ENCODE results near the gene KCNH6. TPM values are rescaled to one million over a fixed set of nuclear protein-coding genes. Genes with fewer than 3 reads are reported as not detected.

KCNH6 gene
- total RNA-seq, 2 experiments from 2014 or later, result not detected

DNA sequence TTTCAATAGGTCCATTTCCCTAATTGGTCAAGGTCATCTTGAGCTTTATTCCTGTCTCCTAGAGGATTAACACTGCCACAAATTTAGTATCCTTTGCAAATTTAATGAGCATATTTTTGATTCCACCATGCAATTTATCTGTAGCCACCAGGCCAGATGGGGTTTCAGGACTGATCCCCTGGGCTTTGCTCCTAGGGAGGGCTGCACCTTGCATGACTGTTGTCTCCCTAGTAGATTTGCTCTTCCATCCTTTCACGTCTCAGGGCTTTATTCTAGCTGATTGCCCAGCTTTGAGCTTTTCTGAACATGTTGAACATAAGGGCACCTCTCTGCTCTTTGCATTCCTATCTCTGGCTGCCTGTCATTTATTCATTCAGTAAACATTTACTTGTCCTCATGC, 7.7 kb upstream of the KCNH6 start:
- H3K4me1 Mint-ChIP-seq, result peaks cover 8% of the 10 kb centered on the region
- no peak for DNase-seq
- H3K36me3 Mint-ChIP-seq, result no peaks in the 10 kb centered on the region
- H3K4me3 Mint-ChIP-seq, result no peak overlapping the region
- H3K9me3 Mint-ChIP-seq, result no peaks in the 10 kb centered on the region
- no peak overlapping the region for H3K27ac Mint-ChIP-seq
- H3K27me3 Mint-ChIP-seq, result peaks cover 20% of the 10 kb centered on the region

DNA sequence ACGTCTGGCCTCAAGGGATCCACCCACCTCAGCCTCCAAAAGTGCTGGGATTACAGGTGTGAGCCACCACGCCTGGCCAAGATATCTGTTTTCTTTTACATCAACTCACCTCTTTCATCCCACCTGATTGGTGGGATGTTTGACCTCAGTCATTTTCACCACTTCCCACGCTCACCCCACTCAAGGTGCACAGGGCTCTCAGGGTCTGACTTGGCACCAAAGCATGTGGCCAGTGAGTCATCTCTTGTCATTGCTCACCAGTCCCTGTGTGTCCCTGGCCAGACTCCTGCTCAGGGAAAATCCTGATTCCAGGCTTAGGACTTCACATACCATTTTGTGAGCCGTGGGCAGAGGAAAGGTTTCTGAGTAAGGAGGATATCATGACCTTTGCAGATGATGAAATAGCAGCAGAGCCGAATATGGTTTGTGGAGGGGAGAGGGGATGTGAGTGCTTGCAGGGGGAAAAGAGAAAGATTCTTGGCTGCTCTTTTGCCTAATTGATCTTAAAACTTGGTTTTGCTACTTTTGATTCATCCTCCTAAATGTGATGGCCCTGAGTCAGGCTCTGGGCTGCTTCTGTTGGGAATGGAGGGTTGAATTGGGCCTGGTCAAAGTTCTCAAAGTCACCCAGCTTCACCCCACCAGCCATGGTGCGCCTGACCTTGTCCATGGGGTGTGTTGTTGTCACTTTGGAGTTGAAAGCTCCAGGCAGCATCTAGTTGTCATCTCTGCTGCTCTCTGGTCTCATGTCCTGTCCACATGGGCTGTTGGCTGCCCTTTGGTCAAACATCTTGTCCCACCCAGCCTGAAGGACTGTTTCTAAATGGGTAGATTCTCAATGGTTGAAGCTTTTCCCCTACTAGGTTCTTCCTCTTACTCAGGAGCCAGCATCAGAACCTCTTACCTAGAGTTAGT, 6.0 kb upstream of the KCNH6 start:
- Mint-ChIP-seq H3K4me3 (no peak overlapping the region), H3K9me3 (no peaks in the 10 kb centered on the region), H3K27ac (no peak overlapping the region), H3K4me1 (peaks cover 8% of the 10 kb centered on the region), H3K36me3 (no peaks in the 10 kb centered on the region), H3K27me3 (peaks cover 27% of the 10 kb centered on the region)
- peak; percentile 41 for DNase-seq

- Mint-ChIP-seq H3K27me3 (peaks cover 26% of the 10 kb centered on the region), H3K4me3 (no peak overlapping the region), H3K9me3 (no peaks in the 10 kb centered on the region), H3K27ac (no peak overlapping the region), H3K36me3 (no peaks in the 10 kb centered on the region), H3K4me1 (peaks cover 8% of the 10 kb centered on the region)
- no peak for DNase-seq
Measured at GRCh38 chr17:63517825-63518534, 5.2 kb upstream of the KCNH6 start.

DNA sequence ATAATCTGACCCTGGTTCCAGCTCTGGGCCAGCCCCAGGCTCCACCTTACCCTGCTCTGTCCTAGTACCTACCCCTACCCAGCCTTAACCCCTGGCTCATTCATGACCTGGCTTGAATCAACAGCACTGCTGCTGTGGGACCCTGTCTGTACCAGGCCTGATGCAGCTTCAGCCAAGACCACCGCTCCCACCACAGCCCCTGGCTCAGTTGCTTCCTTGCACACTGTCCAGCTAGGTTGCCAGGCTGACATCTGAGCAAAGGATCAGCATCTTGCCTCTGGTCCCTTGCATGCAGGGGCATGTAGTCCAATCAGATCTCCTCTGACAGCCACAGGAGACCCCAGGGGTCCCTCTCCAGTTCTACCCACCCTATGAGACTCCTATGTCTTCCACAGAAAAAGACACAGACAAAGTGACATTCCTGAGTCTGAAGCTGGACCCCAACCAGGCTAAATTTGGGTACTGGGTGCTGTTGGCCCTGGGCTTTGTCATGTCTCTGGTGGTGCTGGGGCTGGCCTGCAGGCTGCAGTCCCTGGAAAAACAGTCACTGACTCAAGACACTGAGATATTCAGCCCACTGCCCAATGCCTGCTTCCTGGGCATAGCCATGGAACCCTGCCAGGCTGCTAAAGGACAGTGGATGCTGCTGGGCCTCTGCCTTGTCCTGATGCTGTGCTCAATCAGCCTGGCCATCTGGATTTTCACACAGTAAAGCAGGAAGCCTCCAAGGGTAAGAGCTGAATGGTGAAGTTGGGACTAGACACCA, 3.9 kb upstream of the KCNH6 start:
- H3K36me3 Mint-ChIP-seq, result no peaks in the 10 kb centered on the region
- no peaks in the 10 kb centered on the region for H3K9me3 Mint-ChIP-seq
- no peak overlapping the region for H3K27ac Mint-ChIP-seq
- no peak for DNase-seq
- H3K27me3 Mint-ChIP-seq, result peaks cover 35% of the 10 kb centered on the region
- H3K4me3 Mint-ChIP-seq, result no peak overlapping the region
- peaks cover 8% of the 10 kb centered on the region for H3K4me1 Mint-ChIP-seq

DNA sequence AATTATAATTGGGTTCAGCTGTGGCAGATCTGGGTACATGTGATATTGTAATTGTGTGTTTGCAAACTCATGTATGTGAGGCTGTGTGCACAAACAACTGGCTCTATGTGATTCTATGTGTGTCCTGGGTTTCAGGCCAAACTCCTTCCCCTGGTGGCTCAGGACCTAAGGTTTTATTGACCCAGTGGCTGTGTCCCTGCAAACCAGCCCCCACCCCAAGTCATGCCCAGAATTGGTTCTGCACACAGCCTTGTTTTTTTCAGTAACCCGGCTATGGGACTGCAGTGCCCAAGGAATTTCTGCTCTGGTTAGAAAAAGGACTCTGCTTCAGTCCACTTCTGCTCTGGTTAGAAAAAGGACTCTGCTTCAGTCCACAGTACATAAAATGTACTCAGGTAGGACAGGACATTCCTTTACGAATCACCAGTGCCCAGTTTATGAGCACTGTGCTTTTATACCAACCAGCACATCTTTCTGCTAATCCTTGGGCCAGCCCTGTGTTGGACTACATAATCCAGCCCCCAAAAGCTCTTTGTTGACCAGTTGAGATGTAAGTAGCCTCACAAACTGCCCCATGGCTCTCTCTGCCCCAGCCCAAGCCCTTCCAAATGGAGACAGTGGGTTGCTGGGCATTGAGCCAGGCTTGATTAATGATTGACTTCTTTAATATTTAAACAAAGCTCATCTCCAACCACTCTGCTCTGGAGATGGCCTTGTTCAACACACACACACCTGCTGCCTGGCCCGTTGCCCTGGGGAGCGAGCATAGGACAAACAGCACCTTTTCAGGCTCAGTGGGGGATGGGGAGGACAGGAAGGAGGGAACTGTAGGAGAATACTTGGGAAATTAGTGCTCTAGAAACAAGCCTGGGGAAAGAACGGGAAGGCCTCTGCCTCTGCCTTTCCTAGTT, 2.9 kb upstream of the KCNH6 start:
- Mint-ChIP-seq H3K9me3 (no peaks in the 10 kb centered on the region), H3K36me3 (no peaks in the 10 kb centered on the region), H3K4me3 (no peak overlapping the region), H3K4me1 (peaks cover 8% of the 10 kb centered on the region), H3K27me3 (peaks cover 36% of the 10 kb centered on the region), H3K27ac (no peak overlapping the region)
- DNase-seq, result no peak

- Mint-ChIP-seq H3K27ac (no peak overlapping the region), H3K4me1 (no peaks in the 10 kb centered on the region)
Measured at GRCh38 chr17:63524051-63524450, 893 bp downstream of the KCNH6 start.

DNA sequence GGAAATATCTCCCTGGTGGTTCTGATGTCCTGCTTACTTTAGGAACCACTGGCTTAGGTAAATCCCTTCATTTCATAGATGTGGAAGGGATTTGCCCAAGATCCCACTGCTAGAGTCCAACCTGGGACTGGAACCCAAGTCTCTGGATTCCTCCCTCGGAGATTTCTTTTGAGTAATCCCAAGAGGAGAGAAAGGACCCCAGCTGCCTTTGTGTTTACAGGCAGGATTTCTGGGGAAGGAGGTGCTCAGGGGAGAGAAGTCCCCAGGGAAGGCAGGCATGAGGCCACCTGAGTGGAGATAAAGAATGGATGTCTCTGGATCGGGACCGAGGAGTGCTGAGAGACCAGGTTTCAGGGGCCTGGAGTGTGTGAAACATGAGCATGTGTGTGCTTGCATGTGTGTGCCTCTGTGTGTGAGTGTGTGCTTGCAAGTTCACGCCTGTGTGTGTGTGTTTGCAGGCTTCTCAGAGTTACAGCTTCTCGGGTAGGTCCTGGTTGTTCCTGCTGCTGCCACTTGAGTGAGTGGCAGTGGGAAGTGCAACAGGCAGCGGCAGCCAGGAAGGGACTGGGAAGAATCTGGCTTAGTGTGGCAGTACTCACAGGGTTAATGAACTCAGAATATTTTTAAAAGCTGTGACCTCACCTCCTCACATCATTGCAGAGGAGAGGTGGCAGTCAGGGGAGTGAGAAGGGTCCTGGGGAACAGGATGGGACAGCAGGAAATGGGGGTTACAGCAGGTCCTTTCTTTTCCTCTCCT, 2.2 kb downstream of the KCNH6 start:
- Mint-ChIP-seq H3K4me3 (no peak overlapping the region), H3K27ac (no peak overlapping the region), H3K9me3 (no peaks in the 10 kb centered on the region), H3K27me3 (peaks cover 34% of the 10 kb centered on the region), H3K36me3 (no peaks in the 10 kb centered on the region), H3K4me1 (no peaks in the 10 kb centered on the region)
- no peak for DNase-seq

More at GRCh38 chr17:63524051-63524450, 893 bp downstream of the KCNH6 start:
- H3K36me3 Mint-ChIP-seq, result no peaks in the 10 kb centered on the region
- no peak overlapping the region for H3K4me3 Mint-ChIP-seq
- peaks cover 34% of the 10 kb centered on the region for H3K27me3 Mint-ChIP-seq
- no peak for DNase-seq
- no peaks in the 10 kb centered on the region for H3K9me3 Mint-ChIP-seq

GRCh38 chr17:63526861-63527260, 3.7 kb downstream of the KCNH6 start:
- no peaks in the 10 kb centered on the region for H3K9me3 Mint-ChIP-seq
- H3K27ac Mint-ChIP-seq, result no peak overlapping the region
- peaks cover 30% of the 10 kb centered on the region for H3K27me3 Mint-ChIP-seq
- H3K4me1 Mint-ChIP-seq, result no peaks in the 10 kb centered on the region
- H3K36me3 Mint-ChIP-seq, result no peaks in the 10 kb centered on the region
- DNase-seq, result no peak
- H3K4me3 Mint-ChIP-seq, result no peak overlapping the region

- Mint-ChIP-seq H3K4me3 (no peak overlapping the region), H3K27me3 (peaks cover 22% of the 10 kb centered on the region), H3K36me3 (no peaks in the 10 kb centered on the region), H3K27ac (no peak overlapping the region), H3K9me3 (no peaks in the 10 kb centered on the region), H3K4me1 (no peaks in the 10 kb centered on the region)
- no peak for DNase-seq
Measured at GRCh38 chr17:63528183-63528582, 5.0 kb downstream of the KCNH6 start.

DNA sequence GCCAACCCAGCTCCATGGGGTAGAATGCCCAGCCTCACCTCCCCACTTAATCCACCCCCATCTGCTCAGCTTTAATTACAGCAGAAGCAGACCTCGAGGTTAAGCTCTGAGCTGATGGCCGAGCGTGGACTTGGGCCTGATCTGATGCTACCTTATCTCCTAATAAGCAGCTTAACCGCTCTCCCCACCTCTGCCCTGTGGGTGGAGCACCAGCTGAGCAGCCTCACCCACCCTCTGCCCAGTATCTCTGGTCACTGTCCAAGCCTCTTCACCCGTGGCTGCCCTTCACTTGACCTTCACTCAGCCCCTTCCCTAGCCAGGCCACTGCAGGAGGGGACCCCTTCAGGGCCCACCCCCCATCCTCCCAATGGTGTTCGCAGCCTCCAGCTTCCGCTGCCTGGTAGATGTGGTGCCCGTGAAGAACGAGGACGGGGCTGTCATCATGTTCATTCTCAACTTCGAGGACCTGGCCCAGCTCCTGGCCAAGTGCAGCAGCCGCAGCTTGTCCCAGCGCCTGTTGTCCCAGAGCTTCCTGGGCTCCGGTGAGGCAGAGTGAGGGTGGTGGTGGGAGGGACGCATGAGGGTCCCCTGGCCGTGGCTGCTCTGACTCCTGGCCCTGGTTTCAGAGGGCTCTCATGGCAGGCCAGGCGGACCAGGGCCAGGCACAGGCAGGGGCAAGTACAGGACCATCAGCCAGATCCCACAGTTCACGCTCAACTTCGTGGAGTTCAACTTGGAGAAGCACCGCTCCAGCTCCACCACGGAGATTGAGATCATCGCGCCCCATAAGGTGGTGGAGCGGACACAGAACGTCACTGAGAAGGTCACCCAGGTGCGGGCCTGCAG, 6.8 kb downstream of the KCNH6 start:
- Mint-ChIP-seq H3K27me3 (peaks cover 7% of the 10 kb centered on the region), H3K4me1 (no peaks in the 10 kb centered on the region), H3K36me3 (no peaks in the 10 kb centered on the region), H3K4me3 (no peak overlapping the region), H3K27ac (no peak overlapping the region), H3K9me3 (no peaks in the 10 kb centered on the region)
- no peak for DNase-seq

DNA sequence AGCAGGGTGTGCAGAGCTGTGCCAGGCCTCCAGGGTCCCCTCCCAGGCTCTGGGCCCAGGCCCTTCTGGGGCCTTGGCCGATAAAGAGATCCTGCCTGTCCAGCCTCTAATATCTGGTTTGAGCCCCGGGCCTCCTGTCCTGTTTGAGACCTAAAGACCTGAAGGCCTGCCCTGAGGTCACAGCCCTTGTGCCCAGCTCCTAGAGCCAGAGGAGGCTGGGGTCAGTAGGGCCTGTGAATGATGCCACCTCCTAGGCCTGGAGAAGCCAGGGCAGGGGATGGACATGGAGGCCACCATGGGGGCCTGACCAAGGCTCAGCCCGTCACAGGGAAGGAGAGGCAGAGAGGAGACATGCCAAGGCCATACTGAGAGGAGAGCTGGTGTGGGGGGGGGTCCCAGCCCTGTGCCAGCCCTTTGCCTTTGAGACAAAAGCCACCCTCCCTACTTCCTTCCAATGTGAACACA, 7.4 kb downstream of the KCNH6 start:
- Mint-ChIP-seq H3K27me3 (peaks cover 11% of the 10 kb centered on the region), H3K36me3 (no peaks in the 10 kb centered on the region), H3K9me3 (no peaks in the 10 kb centered on the region), H3K4me1 (no peaks in the 10 kb centered on the region), H3K27ac (no peak overlapping the region), H3K4me3 (no peak overlapping the region)
- no peak for DNase-seq

- no peak for DNase-seq
- H3K36me3 Mint-ChIP-seq, result no peaks in the 10 kb centered on the region
- no peak overlapping the region for H3K4me3 Mint-ChIP-seq
- H3K9me3 Mint-ChIP-seq, result no peaks in the 10 kb centered on the region
- no peak overlapping the region for H3K27ac Mint-ChIP-seq
- H3K27me3 Mint-ChIP-seq, result peaks cover 8% of the 10 kb centered on the region
- no peaks in the 10 kb centered on the region for H3K4me1 Mint-ChIP-seq
Measured at GRCh38 chr17:63531022-63531965, 8.1 kb downstream of the KCNH6 start.

Data from activated naive CD8-positive, alpha-beta T cell treated with anti-CD3 and anti-CD28 coated beads for 36 hours (primary cell).